AG09319 (cell line): Measurements from ENCODE around the gene LRRK1.

ENCODE experiments used
- DNase-seq: peaks from one replicate; pipeline ENCODE4 v3.0.0-alpha.2; 2010; ENCODE audit warnings: low read depth; ENCODE audit errors: extremely low read depth
- TF ChIP-seq, protein P1 (sequence below): IDR thresholded peaks from 2 replicates; pipeline ENCODE4 v1.5.1; 2011; ENCODE audit warnings: low read depth, mild to moderate bottlenecking, inconsistent platforms, low read length, moderate library complexity

LRRK1 gene

DNA sequence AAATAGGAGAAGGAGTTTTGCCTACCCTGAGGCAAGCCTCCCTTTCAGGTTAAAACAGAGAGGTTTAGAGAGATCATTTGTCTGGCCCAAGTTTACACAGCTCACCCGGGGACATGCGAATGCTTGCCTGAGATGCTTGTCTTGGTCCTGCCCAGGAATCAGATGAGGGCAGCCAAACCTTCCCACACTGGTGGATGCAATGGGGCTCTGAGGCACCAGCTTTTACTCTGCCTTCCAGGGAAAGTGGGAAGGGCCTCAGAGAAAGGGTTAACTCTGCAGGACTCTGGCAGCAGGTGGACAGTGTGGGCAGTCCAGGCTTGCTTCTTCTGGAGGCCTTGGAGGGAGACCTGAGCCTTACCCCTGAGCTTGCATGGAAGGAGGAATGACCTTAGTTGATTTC, 90.0 kb downstream of the LRRK1 start:
- TF ChIP-seq, protein P1, sequence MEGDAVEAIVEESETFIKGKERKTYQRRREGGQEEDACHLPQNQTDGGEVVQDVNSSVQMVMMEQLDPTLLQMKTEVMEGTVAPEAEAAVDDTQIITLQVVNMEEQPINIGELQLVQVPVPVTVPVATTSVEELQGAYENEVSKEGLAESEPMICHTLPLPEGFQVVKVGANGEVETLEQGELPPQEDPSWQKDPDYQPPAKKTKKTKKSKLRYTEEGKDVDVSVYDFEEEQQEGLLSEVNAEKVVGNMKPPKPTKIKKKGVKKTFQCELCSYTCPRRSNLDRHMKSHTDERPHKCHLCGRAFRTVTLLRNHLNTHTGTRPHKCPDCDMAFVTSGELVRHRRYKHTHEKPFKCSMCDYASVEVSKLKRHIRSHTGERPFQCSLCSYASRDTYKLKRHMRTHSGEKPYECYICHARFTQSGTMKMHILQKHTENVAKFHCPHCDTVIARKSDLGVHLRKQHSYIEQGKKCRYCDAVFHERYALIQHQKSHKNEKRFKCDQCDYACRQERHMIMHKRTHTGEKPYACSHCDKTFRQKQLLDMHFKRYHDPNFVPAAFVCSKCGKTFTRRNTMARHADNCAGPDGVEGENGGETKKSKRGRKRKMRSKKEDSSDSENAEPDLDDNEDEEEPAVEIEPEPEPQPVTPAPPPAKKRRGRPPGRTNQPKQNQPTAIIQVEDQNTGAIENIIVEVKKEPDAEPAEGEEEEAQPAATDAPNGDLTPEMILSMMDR = no peak
- no peak for DNase-seq

- TF ChIP-seq, protein P1 = no peak
- DNase-seq = no peak
Observed at GRCh38 chr15:101010781-101011180, 91.6 kb downstream of the LRRK1 start.

GRCh38 chr15:101012326-101013200, 93.4 kb downstream of the LRRK1 start:
- TF ChIP-seq, protein P1 = no peak
- DNase-seq = no peak

DNA sequence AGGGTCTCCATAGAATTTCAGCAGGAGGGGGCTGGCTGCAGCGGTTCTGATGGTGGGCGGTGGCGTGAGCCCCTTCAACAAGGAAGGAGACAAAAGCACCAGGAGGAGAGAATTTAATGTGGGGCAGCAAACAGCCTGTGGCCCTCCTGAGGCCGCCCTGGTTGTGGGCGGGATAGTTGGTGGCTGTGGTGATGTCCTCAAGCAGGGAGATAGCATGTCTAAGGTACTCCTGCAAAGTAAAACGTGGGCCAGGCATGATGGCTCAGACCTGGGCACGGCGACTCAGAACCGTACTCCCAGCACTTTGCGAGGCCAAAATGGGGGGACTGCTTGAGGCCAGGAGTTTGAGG, 94.0 kb downstream of the LRRK1 start:
- TF ChIP-seq, protein P1 = no peak
- no peak for DNase-seq

- DNase-seq = no peak
Observed at GRCh38 chr15:101013769-101014675, 94.9 kb downstream of the LRRK1 start.

DNA sequence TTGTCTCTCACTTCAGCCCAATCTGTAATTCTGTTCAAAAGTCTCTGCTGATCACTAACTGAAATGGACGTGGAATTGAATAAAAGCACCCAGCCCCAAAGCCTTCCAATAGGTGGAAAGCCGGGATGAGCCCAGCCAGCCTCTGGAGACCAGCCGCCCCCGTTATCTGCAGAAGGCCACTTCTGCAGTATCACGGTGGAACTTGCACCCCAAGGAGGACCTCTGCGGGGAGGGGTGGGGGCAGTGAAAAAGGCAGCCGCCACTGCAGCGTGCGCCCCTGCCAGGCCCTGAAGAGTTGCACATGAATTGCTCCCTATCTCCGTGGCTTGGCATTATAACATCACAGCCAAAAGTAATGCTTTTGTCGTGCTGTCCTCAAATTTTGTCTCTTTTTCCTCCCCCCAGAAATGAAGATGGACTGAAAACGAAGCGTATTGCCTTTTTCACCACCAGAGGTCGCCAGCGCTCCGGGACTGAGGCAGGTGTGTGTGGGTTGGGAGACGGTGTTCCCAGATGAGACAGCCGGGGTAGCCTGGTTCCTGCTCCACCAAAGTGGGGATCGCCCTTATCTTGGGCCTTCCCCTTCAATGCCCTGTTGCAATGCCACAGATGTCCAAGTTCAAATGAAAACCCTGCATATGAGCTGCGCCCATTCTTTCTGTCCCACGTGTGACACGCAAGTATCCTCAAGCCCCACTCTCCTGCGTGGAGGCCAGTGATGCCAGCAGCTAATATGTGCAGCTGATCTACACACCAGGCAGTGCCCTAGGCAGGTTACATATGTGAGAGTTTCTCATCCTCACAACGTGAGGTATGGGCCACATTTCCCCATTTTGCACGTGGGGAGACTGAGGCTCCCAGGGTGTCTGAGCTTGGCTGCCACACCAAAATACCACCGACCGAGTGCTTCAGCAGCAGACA, 96.0 kb downstream of the LRRK1 start:
- DNase-seq = no peak
- TF ChIP-seq, protein P1 = peak; percentile 94

More at GRCh38 chr15:101013769-101014675, 94.9 kb downstream of the LRRK1 start:
- TF ChIP-seq, protein P1 = no peak
